ENCODE data around the gene ZFYVE28.

Gene ZFYVE28

DNA sequence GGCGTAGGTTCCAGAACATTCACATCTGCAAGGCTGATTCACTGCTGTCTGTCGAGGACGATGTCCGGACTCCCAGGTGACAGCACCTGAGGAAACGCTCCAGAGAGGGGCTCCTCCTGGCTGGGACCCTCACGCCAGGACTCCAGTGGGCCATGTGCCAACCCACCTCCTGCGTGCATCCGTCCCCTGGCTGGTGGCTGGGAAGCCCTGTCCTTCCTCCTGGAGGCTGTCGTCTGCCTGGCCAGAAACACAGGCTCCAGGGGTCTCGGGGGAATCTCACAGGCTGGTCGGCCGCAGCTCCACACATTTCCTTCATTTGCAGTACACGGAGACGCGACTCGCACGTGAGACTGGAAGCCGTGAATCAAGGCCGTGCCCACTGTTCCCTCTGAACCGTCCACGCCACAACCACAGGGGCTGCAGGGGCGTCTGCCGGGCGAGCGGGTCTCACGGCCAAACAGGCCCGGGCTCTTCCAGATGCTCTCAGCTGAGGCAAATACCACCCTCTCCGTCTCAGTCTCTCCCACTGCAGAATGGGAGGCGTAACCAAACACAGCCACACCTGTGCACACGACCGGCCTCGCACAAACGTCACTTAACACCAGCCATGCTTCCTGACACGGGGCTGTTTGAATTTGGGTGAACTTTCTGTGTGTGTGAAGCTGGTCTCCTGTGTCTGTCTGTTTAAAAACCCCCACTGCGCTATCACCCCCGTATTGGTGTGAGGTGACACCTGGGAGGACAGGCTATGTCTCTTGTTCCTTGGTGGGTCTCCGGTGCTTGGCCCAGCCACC is 117.8 kb downstream of the ZFYVE28 start:
- DNase-seq, result no peak

DNA sequence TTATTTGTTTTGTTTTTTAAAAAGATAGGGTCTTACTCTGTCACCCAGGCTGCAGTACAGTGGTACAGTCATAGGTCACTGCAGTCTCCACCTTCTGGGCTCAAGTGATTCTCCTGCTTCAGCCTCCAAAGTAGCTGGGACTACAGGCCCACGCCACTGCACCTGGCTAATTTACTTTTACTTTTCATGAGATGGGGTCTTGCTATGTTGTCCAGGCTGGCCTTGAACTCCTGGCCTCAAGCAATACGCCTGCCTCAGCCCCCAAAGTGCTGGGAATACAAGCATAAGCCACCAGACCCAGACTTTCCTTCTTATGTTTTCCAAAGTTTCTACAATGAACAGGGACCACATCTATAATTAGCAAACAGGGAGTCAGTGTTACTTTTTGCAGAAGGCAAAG is 118.7 kb downstream of the ZFYVE28 start:
- DNase-seq, result no peak

DNA sequence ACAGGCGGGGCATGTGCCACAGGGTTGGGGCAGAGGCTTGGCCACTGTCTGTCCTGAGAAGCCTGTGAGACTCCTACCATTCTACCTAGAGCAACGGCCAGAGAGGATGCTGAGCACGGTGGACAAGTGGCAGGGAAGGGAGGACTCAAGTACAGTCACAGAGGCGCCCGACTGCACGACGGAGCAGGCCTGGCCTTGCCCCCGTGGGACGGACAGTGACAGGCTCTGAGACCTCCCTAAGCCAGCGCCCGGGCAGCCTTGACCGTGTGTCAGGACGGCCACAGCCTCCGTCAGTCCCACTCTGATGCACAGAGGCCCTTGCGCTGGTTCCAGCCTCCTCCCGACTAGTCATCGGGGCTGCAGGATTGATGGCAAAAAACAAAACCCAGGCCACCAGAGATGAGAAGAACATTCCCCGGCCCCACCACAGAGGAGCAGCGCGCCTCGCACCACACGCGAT is 119.9 kb downstream of the ZFYVE28 start:
- DNase-seq, result no peak

DNA sequence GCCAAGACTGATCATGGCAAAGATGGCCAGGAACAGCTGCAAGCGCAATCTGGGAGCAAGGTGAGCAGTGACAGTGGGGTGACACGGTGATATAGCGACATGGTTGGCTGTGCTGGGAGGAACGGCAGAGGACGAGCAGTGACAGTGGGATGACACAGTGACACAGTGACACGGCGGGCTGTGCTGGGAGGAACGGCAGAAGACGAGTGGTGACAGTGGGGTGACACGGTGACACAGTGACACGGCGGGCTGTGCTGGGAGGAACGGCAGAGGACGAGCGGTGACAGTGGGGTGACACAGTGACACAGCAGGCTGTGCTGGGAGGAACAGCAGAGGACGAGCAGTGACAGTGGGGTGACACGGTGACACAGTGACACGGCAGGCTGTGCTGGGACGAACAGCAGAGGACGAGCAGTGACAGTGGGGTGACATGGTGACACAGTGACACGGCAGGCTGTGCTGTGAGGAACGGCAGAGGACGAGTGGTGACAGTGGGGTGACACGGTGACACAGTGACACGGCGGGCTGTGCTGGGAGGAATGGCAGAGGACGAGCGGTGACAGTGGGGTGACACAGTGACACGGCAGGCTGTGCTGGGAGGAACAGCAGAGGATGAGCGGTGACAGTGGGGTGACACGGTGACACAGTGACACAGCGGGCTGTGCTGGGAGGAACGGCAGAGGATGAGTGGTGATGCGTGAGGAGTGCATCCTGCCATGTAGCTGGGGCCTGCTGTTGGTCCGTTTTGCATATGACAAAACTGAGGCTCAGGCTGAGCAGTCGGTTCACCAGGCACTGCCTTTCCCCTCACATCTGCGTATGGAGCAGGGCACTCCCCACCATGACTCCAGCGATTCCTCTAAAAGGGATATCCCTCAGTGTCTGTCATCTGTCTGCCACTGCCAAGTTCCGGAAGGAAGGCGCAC is 120.6 kb downstream of the ZFYVE28 start:
- DNase-seq, result no peak

DNA sequence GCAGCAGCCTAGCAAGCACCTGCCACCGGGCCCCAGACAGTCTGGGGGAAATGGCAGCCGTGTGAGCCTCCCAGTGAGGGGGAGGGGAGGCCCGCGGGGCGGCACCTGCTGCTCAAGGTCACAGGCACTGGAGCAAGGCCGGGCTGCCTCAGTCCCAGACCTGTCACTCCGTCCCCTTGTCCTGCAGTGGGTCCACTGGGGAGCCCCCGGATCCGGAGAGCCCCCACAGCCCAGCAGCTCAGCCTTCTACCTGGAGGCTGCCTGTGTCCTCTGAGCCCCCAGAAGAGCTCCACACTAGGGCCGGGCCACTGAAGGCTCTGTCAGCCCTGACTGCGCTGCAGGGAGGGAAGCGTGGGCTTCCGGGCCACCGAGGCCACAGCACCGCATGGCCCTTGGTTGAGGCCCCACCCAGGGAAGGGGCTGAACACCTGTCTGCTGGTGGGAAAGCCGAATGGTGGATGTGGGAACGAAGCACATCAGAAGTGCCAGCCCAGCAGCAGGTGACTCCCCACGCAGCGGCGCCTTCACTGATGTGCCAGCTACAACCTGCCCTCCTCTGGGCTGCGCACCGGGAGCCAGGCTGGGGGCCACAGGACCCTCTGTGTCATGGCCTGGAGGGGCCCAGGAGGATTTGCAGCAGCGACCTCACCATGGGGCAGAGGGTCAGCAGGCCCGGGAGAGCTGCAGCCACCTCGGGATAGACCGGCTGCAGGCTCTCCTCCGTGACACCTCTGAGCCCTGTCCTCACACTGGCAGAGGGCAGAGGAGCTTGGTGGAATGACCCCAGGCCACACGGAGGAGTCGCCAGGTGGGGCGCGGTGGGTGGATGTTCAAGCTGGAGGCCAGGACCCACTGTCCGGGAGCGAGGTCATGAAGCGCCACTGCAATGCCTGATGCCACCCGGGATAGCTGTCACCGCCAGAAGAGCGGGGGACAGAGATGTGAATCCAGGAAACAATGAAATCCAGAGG is 121.5 kb downstream of the ZFYVE28 start:
- no peak for DNase-seq

DNA sequence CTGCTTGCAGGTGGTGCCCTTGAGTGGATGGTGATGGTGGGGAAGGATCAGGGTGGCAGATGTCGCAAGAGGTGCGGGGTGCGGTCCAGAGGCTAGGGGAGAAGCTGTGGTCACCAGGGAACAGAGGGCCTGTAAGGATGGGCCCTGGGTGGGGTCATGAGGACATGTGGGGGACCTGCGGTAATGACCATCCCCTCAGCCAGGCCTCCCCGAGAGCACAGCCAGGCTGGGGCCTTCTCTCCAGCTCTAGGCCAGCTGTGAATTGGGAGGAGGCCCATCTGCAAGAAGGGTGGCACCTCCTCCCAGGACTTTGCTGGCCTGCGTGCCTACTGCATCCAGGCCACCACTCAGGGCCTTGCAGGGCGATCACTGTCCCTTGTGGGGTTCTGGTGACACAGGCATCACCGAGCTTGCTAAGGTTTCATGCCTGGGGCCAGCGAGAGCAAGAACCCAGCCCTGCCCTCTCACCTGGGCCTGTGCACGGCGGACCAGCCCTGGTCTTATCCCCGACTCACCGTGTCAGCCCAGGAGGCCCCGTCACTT is 122.5 kb downstream of the ZFYVE28 start:
- no peak for DNase-seq

DNA sequence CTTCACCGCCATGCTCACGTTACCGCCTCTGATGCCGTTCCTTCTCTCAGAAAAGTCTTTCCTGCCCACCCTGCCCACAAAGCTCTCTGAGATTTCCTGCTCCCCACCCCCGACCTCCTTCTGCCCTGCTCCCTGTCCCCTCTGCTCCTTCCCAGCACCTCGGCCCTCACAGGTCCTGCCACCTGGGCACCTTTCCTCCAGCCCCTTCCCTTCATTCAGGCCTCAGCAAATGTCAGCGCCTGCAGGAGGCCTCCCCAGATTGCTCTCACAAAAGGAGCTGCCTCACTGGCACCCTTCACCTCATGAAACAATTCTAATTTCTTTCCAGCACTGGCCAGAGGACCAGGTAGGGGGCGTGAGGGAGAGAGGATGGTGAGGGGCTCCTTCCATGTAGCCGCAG is 122.9 kb downstream of the ZFYVE28 start:
- DNase-seq, result no peak

DNA sequence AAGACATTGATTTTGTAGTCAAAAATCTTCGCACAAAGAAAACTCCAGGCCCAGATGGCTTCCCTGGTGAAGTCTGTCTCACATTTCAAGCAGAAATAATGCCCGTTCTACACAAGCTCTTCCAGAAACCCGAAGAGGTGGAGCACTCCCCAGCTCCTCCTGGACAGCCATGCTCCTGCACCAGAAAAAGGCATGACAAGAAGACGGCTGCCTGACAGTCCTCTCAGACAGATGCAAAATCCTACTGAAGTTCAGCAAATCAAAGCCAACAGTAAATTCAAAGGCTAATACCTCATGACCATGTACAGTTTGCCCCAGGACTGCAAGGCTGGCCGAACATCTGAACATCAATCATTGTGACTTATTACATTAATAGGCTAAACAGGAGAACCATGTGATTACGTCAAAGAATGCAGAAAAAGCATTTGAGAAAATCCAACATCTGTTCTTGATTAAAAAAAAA is 125.8 kb downstream of the ZFYVE28 start:
- no peak for DNase-seq

DNA sequence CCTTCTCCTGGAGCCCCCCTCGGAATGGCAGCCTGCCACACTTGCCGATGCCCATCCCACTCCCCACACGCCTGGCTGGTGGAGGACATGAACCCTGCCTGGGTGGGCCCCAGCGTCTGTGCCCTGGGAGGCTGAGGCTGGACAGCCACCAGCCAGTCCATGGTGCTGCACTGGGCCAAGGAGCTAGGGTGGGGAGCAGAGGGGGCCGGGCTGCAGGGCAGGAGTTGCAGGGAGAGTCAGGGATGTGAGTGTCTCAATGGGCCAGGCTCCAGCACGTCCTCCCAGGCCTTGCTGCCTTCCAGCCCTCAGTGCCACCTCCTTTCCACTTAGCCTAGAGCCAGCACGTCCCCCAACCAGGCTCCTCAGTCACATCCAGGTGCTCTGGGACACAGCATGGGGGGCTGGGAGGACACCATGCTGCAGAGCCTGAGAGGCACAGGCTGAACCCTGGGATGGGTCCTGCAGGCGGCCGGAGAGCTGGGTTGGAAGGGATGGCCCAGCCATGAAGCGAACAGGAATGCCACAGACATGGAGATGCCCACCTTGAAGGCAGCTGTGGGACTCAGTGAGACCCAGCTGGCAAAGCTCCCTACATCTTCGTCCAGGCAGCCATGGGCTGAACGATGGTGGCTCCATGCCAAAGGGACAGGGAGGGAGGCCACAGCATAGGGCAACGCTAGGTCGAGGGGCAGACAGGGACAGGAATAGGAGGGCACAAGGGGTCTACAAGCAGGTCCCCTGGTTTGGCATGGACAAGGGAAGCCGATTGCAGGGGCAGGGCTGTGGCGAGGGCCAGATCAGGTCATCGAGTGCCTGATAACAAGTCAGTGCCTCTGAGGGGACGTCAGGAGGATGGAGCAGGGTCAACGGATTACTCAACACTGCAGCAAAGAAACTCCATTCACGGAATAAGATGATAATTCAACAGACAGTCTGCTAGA is 126.5 kb downstream of the ZFYVE28 start:
- DNase-seq, result no peak

DNA sequence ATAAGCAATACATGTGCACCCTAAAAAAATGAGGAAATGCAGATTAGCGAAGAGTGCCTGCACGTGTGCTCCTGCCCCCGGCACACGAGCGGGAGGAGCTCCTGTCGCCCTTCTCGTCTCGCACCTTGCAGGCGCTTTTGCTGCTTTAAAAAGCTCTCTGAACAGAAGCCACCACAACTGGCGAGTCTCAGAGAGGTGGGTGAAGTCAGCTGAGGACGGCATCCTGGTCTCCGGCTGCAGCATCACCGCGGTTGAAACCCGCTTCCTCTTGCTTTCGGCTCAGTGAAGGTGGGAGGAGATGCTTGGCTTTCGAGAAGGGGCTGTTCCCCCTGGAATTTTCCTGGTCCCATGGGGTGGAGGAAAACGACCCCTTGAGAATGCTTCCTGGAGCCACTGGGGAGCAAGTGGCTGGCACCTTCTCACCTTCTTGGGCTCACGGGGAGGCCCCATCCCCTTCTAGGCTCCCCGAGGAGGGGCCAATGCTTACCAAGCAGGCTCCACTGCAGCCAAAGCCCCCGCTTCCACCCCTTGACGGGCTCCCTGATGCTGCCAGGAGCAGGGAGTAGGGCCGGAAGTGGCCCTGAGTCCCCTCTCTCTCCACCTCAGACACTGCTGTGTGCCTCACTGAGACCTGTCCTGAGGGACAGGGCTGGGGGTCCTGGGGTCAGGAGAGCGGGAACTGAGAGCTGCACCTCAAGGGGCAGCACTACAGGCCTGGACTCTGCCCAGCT is 127.3 kb downstream of the ZFYVE28 start:
- no peak for DNase-seq

DNA sequence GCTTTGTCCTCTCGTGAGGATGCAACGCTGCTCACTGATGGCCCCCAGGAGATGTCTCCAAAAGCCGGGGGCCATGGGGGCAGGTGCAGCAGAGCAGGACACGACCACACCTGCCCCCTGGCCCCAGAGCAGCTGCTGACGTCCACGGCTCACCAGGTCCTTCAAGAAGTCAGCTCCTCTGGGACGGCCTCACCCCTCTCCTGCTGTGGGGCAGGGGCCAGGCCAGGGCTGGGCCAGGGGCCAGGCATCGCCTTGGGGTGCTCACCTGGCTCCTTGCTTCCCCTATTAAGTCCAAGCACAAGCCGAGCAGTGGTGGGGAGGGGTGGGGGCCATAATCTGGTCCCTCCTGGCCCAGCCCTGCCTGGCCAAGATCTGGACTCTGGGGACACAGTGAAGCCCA is 128.0 kb downstream of the ZFYVE28 start:
- DNase-seq, result no peak

DNA sequence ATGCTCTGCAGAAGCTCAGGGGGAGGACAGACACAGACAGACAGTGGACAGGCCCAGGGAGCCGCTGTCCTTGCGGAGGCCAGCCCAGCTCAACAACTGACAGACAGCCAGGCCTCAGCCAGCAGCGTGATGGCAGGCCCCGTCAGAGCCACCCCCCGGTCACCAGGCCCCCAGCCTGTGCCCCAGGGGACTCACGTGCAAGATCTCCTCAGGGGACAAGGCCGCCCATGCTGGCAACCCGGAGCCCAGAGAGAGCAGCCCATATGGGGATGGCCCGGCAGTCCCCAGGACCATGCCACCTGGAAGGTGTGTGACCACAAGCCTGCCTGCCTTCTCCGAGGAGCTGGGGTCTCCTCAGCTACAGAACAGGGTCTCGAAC is 128.5 kb downstream of the ZFYVE28 start:
- no peak for DNase-seq

DNA sequence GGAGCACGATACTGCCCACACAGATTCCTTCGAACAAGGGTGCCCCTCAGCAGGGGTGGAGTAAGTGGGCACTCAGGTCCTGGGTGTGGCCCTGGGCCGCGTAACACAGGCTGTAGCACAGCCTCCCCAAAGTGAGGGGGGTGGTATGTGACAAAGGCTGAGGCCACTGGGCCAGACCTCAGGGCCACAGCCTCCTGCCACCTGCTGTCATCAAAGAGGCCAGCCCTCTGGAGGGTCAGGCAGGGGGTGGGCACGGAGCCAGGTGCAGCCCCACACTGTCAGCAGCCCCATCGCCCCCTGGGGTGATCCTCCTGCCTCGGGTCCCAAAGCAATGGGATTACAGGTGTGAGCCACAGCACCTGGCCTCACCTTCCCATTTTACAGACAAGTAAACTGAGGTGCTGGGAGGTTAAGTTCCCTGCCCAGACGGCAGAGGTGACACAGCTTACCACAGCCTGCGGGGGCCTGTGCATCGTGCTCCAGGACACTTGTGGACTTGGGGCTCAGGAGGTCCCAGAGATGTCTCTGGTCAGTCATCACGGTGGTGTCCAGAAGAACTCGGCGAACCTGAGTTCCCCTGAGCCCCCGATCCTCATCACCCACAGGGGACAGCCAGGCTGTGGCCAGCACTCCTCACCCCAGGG is 129.0 kb downstream of the ZFYVE28 start:
- no peak for DNase-seq

DNA sequence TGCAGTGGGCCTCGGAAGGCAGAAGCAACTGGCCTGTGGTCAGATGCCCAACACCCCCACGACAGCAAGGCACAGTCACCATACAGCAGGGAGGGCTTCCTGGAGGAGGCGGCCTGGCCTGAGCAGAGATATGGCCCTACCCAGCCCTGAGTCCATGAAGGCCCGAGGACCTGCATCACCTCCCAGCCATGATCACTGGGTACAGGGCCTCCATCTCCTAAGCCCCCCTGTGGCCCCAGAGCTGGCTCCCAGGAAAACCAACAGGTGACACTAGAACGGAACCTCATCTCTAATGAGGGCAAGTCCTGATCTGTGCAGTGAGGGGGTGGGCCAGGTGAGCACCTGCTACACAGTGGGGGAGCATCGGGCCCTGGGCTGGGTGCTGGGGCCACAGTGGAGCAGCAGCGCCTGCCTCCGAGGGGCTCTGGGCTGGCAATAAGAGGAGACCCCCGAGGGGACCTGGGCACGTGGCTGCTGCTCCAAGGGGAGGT is 130.3 kb downstream of the ZFYVE28 start:
- DNase-seq, result no peak

DNA sequence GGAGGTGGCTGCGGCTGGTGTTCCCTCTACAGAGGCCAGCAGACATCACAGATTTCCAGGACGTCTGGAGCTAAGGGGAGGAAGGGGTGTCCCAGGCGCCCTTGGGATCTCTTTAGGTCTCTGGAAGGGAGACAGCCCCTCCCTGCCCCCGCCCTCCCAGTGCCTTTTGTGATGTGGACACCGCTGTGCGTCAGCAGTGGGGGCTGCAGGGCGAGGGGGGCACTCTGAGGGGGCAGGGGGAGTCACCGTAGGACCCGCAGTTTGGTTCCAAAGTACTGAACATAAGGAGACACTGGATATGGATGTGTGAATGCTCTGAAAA is 130.9 kb downstream of the ZFYVE28 start:
- DNase-seq, result no peak

DNA sequence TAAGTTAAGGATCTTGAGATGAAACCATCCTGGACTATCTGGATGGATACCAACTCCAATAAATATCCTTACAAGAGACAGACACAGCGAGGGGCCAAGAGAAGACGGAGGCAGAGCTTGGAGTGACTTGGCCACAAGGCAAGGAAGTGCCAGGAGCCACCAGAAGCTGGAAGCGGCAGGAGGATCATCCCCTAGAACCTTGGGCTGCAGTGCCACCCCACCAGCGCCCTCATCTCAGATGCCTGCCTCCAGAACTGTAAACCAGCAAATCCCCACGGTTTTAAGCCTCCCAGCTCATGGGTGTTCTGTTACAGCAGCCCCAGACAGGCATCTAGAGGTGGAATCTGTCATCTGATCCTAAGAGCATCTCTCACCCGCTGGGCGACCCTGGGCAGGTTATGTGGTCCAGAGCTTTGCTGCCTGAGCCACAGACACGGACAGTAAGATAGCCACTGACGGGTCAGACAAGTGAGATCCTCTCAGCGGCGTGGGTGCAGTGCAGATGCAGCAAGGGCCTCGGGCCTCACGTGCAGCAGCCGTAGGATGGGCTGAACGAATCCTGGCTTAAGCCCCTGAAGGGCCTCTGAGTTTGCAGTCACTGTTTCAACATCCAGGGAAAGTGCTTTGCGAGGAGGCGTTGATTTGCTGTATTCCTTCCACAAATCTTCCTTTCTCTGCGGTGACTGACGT is 131.4 kb downstream of the ZFYVE28 start:
- no peak for DNase-seq

DNA sequence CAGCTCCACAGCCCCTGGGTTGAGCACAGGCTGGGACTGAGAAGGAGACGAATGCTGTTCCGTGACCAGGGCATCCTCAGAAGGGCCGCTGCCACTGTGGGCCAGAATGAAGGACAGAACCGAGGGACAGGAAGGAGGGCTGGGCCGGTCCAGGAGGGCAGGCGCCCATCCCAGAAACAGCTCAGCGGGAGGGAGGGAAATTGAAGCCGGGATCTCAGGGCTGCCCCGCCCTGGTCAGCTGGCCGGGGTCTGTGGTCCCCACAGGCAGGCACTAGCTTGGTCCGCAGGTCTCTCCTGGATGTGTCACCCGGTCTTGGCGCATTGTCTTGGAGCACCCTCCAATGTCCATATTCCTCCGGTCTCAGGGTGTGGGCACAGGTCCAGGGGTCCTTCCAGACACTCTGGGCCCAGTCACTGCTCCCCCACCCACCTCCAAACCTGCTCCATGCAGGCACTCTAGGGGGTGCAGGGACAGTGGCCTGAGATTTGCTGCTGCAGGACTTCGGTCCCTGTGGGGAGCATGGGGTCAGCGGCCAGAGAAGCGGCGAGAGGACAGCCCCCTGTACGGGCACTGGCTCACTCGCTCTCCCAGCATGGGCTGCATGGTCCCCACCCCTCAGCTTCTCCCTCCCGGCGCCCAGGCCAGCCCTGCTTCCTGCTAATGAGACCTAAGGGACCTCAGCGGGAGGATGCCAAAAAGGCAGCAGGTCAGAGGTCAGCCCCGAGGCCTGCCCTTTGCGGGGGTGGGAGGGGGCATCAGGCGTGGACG is 132.6 kb downstream of the ZFYVE28 start:
- DNase-seq, result no peak

DNA sequence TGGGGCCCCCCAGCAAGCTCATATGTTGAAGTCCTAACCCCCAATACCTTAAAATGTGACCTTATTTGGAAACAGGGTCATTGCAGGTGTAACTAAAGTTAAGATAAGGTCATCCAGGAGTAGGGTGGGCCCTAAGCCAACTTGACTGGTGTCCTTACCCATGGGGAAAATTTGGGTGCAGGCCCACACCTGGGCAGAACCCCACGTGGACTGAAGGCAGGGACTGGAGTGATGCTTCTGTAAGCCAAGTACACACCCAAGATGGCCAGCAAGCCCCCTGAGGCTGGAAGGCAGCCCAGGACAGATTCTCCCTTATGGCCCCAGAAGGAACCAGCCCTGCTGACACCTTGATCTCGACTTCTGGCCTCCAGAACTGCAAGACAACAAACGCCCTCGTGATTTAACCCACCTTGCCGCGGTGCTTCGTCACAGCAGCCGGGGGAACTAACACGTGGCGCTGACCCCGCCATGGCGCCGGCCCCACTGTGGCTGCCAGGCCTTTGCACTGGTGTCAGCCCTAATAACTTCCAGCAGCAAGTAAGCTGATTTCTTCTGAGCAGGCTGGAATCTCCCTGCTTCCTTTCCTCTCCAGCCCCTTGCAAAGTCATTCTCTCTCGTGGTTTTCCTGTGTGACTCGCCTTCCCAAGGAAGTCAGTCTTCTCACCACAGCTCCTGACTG is 133.4 kb downstream of the ZFYVE28 start:
- DNase-seq, result no peak
